Endodermal cell (in vitro differentiated cells): ENCODE data around the gene NGFR. TPM values are rescaled to one million over a fixed set of nuclear protein-coding genes. Genes with fewer than 3 reads are reported as not detected.

ENCODE experiments used
- DNase-seq: peaks from one replicate; pipeline ENCODE4 v3.0.0-alpha.2; 2017
- H3K27ac ChIP-seq: 2 replicates; pipeline ENCODE4 v1.5.1; 2013; ENCODE audit warnings: mild to moderate bottlenecking, low read depth, low read length, moderate library complexity
- H3K27me3 ChIP-seq: 2 replicates; pipeline ENCODE4 v1.6.1; 2013; ENCODE audit warnings: mild to moderate bottlenecking, low read length, moderate library complexity; ENCODE audit not compliant: insufficient read depth, control insufficient read depth, poor library complexity, severe bottlenecking
- H3K36me3 ChIP-seq: 2 replicates; pipeline ENCODE4 v1.7.0; 2013; ENCODE audit warnings: mild to moderate bottlenecking, low read length, moderate library complexity; ENCODE audit not compliant: control insufficient read depth, insufficient read depth
- H3K4me1 ChIP-seq: one replicate; pipeline ENCODE4 v1.7.0; 2013; ENCODE audit warnings: low read length; ENCODE audit not compliant: control insufficient read depth, insufficient read depth
- H3K4me3 ChIP-seq: 2 replicates; pipeline ENCODE4 v1.5.1; 2013; ENCODE audit warnings: mild to moderate bottlenecking, low read length, moderate library complexity
- H3K9ac ChIP-seq: 2 replicates; pipeline ENCODE4 v1.6.1; 2013; ENCODE audit warnings: mild to moderate bottlenecking, low read length, moderate library complexity; ENCODE audit not compliant: poor library complexity, severe bottlenecking; ENCODE audit errors: extremely low read depth
- H3K9me3 ChIP-seq: 2 replicates; pipeline ENCODE4 v1.6.1; 2013; ENCODE audit warnings: mild to moderate bottlenecking, low read length, moderate library complexity; ENCODE audit not compliant: control insufficient read depth
- H3K27ac Mint-ChIP-seq: 2 replicates; pipeline ENCODE4 v1.8.0; 2020; ENCODE audit warnings: mixed read lengths
- H3K27me3 Mint-ChIP-seq: 2 replicates; pipeline ENCODE4 v1.8.0; 2021; ENCODE audit warnings: mild to moderate bottlenecking, mixed read lengths; ENCODE audit not compliant: insufficient read depth
- H3K36me3 Mint-ChIP-seq: 2 replicates; pipeline ENCODE4 v1.8.0; 2020; ENCODE audit warnings: low read depth, mixed read lengths
- H3K4me1 Mint-ChIP-seq: 2 replicates; pipeline ENCODE4 v1.8.0; 2020; ENCODE audit warnings: mixed read lengths
- H3K4me3 Mint-ChIP-seq: 2 replicates; pipeline ENCODE4 v1.8.0; 2020; ENCODE audit warnings: mild to moderate bottlenecking, moderate library complexity, mixed read lengths
- H3K9me3 Mint-ChIP-seq: 2 replicates; pipeline ENCODE4 v1.8.0; 2020; ENCODE audit warnings: mild to moderate bottlenecking, mixed read lengths
- CTCF ChIP-seq: fragments of 200-600 bp; sonication (generic); conservative IDR thresholded peaks from 2 replicates; pipeline ENCODE4 v1.5.0; 2021; ENCODE audit warnings: antibody characterized with exemption, mild to moderate bottlenecking
- WGBS, 2 experiments: methylation state at CpG; one replicate each; pipeline versions ENCODE4 v1.1.5 to v1.1.7; 2013; ENCODE audit warnings: missing lambda C conversion rate in 2 of 2, mixed read lengths in 1 of 2; ENCODE audit not compliant: insufficient coverage in 1 of 2, insufficient read length in 1 of 2; 5-methylcytosine and 5-hydroxymethylcytosine counted together
- total RNA-seq, 2 donors: library from RNA; stranded (reverse); fragmentation: NEBNext Ultra II Directional in 1 of 2; extraction: Animal tissue kit (Norgen Biotek cat#: 25700) in 1 of 2; gene quantifications; 2 replicates in 1 of 2; 3 replicates in 1 of 2; pipeline ENCODE4 v1.2.1, GENCODE V29; 2021

The NGFR gene
- total RNA-seq, 2 donors from 2014 or later: 1.3 to 1.6 TPM

GRCh38 chr17:49495842-49496182 is 719 bp downstream of the NGFR start:
- Mint-ChIP-seq H3K27me3 (peaks cover 87% of the 10 kb centered on the region), H3K9me3 (no peaks in the 10 kb centered on the region), H3K36me3 (no peaks in the 10 kb centered on the region), H3K4me1 (peaks cover 12% of the 10 kb centered on the region), H3K4me3 (peak overlapping the region; percentile 53), H3K27ac (no peak overlapping the region)
- Histone ChIP-seq H3K27ac (no peak overlapping the region), H3K36me3 (no peaks in the 10 kb centered on the region), H3K9ac (no peak overlapping the region), H3K4me1 (peaks cover 5% of the 10 kb centered on the region), H3K27me3 (peaks cover 78% of the 10 kb centered on the region), H3K9me3 (no peaks in the 10 kb centered on the region), H3K4me3 (no peak overlapping the region)
- peak; percentile 81 for DNase-seq
- no peak for TF ChIP-seq CTCF
- 1 to 3% methylated on average over 11 to 22 of the region's 22 CpGs for WGBS, 2 experiments

DNA sequence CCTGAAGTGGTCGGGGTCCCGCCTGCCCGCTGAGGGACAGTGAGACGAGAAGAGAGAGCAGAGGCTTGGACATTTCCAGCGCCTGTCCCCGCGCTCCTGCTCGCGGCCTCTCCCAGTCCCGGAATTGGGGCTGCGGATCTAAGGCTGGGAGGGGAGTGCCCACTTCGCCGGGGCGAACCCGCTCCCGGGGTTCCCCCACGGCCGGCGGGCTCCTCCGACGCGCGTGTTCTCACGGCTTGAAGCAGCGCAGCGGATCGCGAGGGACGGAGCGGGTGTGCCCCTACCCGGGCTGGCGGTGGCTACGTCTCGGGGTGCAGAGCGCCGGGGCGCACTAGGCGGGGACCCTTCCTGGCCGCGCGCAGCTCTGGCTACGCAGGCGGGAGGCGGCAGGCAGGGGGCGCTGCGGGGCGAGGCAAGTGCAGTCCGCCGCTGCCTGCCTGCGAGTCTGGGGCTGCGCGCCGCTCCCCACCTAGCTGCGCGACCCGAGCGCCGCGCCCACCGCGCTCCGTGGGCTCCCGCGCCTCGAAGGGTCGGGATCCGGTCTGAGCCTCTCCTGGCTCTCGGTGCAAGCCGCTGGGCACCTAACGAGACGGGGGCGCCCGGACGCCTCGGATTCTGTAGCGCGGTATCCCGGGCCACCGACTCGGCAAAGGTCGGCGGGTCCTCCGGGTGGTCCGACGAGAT is 1.2 kb downstream of the NGFR start:
- H3K4me1 ChIP-seq: peaks cover 5% of the 10 kb centered on the region
- H3K9me3 Mint-ChIP-seq: no peaks in the 10 kb centered on the region
- H3K4me3 ChIP-seq: peak overlapping the region; percentile 70
- no peaks in the 10 kb centered on the region for H3K36me3 Mint-ChIP-seq
- no peak overlapping the region for H3K27ac ChIP-seq
- H3K4me3 Mint-ChIP-seq: peak overlapping the region; percentile 53
- 0 to 1% methylated on average over 23 to 85 of the region's 85 CpGs for WGBS, 2 experiments
- no peak overlapping the region for H3K9ac ChIP-seq
- peak; percentile 96 for TF ChIP-seq CTCF
- peaks cover 12% of the 10 kb centered on the region for H3K4me1 Mint-ChIP-seq
- H3K36me3 ChIP-seq: no peaks in the 10 kb centered on the region
- H3K27me3 ChIP-seq: peaks cover 73% of the 10 kb centered on the region
- no peak overlapping the region for H3K27ac Mint-ChIP-seq
- H3K9me3 ChIP-seq: no peaks in the 10 kb centered on the region
- peak; percentile 96 for DNase-seq
- H3K27me3 Mint-ChIP-seq: peaks cover 83% of the 10 kb centered on the region

DNA sequence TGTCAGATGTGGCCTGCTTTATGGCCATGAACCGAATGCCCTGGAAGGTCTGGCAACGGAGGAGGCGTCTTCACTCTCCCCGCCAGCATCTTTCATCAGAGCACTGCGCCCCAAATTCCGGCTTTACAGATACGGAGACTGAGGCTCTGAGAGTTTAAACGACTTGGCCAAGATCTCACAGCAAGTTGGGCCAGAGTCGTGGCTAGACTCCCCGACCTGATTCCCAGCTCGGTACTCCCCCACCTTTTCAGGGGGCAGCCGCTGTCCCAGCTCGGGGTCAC is 1.7 kb downstream of the NGFR start:
- Histone ChIP-seq H3K4me3 (peak overlapping the region; percentile 70), H3K4me1 (peaks cover 5% of the 10 kb centered on the region), H3K36me3 (no peaks in the 10 kb centered on the region), H3K9ac (no peak overlapping the region), H3K9me3 (no peaks in the 10 kb centered on the region), H3K27me3 (peaks cover 68% of the 10 kb centered on the region), H3K27ac (no peak overlapping the region)
- Mint-ChIP-seq H3K27me3 (peaks cover 79% of the 10 kb centered on the region), H3K27ac (no peak overlapping the region), H3K4me1 (peaks cover 12% of the 10 kb centered on the region), H3K4me3 (peak overlapping the region; percentile 53), H3K9me3 (no peaks in the 10 kb centered on the region), H3K36me3 (no peaks in the 10 kb centered on the region)
- TF ChIP-seq CTCF: no peak
- DNase-seq: no peak
- WGBS, 2 experiments: 3 to 5% methylated on average over 6 to 13 of the region's 13 CpGs
